Measurements from ENCODE around the gene RABAC1.

Gene RABAC1

GRCh38 chr19:41937525-41938468, 21.3 kb downstream of the RABAC1 start:
- Histone ChIP-seq H3K9ac (ENCODE audit: low read length in 5 of 5) (no peak overlapping the region), H3K27me3 (ENCODE audit: control insufficient read depth in 5 of 5, insufficient read depth in 4 of 5, low read length in 5 of 5) (peaks cover 29 to 60% (median 45%) of the 10 kb centered on the region in 5 donors), H3K4me1 (ENCODE audit: control insufficient read depth in 5 of 5, insufficient read depth in 5 of 5, low read length in 5 of 5) (peaks cover 2 to 14% (median 9%) of the 10 kb centered on the region in 5 donors), H3K27ac (ENCODE audit: low read depth, low read length) (no peak overlapping the region), H3K9me3 (ENCODE audit: control insufficient read depth in 5 of 5, low read length in 5 of 5) (no peaks in the 10 kb centered on the region), H3K4me3 (ENCODE audit: low read depth in 1 of 5, low read length in 5 of 5) (no peak overlapping the region), H3K36me3 (ENCODE audit: control insufficient read depth in 5 of 5, insufficient read depth in 5 of 5, low read length in 5 of 5) (no peaks in the 10 kb centered on the region)

GRCh38 chr19:41936961-41937360, 22.2 kb downstream of the RABAC1 start:
- Histone ChIP-seq H3K36me3 (ENCODE audit: control insufficient read depth in 5 of 5, insufficient read depth in 5 of 5, low read length in 5 of 5) (no peaks in the 10 kb centered on the region), H3K27me3 (ENCODE audit: control insufficient read depth in 5 of 5, insufficient read depth in 4 of 5, low read length in 5 of 5) (peaks cover 37 to 65% (median 53%) of the 10 kb centered on the region in 5 donors), H3K9me3 (ENCODE audit: control insufficient read depth in 5 of 5, low read length in 5 of 5) (no peaks in the 10 kb centered on the region), H3K4me1 (ENCODE audit: control insufficient read depth in 5 of 5, insufficient read depth in 5 of 5, low read length in 5 of 5) (peaks cover 2 to 15% (median 9%) of the 10 kb centered on the region in 5 donors), H3K27ac (ENCODE audit: low read depth, low read length) (no peak overlapping the region), H3K4me3 (ENCODE audit: low read depth in 1 of 5, low read length in 5 of 5) (no peak overlapping the region), H3K9ac (ENCODE audit: low read length in 5 of 5) (no peak overlapping the region)

- H3K4me1 ChIP-seq (ENCODE audit: control insufficient read depth in 5 of 5, insufficient read depth in 5 of 5, low read length in 5 of 5), result peaks cover 2 to 15% (median 9%) of the 10 kb centered on the region in 5 donors
- no peaks in the 10 kb centered on the region for H3K9me3 ChIP-seq (ENCODE audit: control insufficient read depth in 5 of 5, low read length in 5 of 5)
- H3K36me3 ChIP-seq (ENCODE audit: control insufficient read depth in 5 of 5, insufficient read depth in 5 of 5, low read length in 5 of 5), result no peaks in the 10 kb centered on the region
- no peak overlapping the region for H3K9ac ChIP-seq (ENCODE audit: low read length in 5 of 5)
- no peak overlapping the region for H3K4me3 ChIP-seq (ENCODE audit: low read depth in 1 of 5, low read length in 5 of 5)
- H3K27ac ChIP-seq (ENCODE audit: low read depth, low read length), result no peak overlapping the region
- H3K27me3 ChIP-seq (ENCODE audit: control insufficient read depth in 5 of 5, insufficient read depth in 4 of 5, low read length in 5 of 5), result peaks cover 37 to 66% (median 57%) of the 10 kb centered on the region in 5 donors
Measured at GRCh38 chr19:41936416-41936850, 22.7 kb downstream of the RABAC1 start.

GRCh38 chr19:41935760-41936415, 23.2 kb downstream of the RABAC1 start:
- H3K36me3 ChIP-seq (ENCODE audit: control insufficient read depth in 5 of 5, insufficient read depth in 5 of 5, low read length in 5 of 5), result no peaks in the 10 kb centered on the region
- peaks cover 37 to 66% (median 57%) of the 10 kb centered on the region in 5 donors for H3K27me3 ChIP-seq (ENCODE audit: control insufficient read depth in 5 of 5, insufficient read depth in 4 of 5, low read length in 5 of 5)
- H3K9me3 ChIP-seq (ENCODE audit: control insufficient read depth in 5 of 5, low read length in 5 of 5), result no peaks in the 10 kb centered on the region
- H3K4me3 ChIP-seq (ENCODE audit: low read depth in 1 of 5, low read length in 5 of 5), result no peak overlapping the region
- H3K9ac ChIP-seq (ENCODE audit: low read length in 5 of 5), result no peak overlapping the region
- no peak overlapping the region for H3K27ac ChIP-seq (ENCODE audit: low read depth, low read length)
- H3K4me1 ChIP-seq (ENCODE audit: control insufficient read depth in 5 of 5, insufficient read depth in 5 of 5, low read length in 5 of 5), result peaks cover 2 to 13% (median 8%) of the 10 kb centered on the region in 5 donors

- Histone ChIP-seq H3K27ac (ENCODE audit: low read depth, low read length) (no peak overlapping the region), H3K9me3 (ENCODE audit: control insufficient read depth in 5 of 5, low read length in 5 of 5) (no peaks in the 10 kb centered on the region), H3K36me3 (ENCODE audit: control insufficient read depth in 5 of 5, insufficient read depth in 5 of 5, low read length in 5 of 5) (no peaks in the 10 kb centered on the region), H3K4me3 (ENCODE audit: low read depth in 1 of 5, low read length in 5 of 5) (no peak overlapping the region), H3K4me1 (ENCODE audit: control insufficient read depth in 5 of 5, insufficient read depth in 5 of 5, low read length in 5 of 5) (peaks cover 2 to 8% (median 4%) of the 10 kb centered on the region in 5 donors), H3K27me3 (ENCODE audit: control insufficient read depth in 5 of 5, insufficient read depth in 4 of 5, low read length in 5 of 5) (peaks cover 44 to 72% (median 61%) of the 10 kb centered on the region in 5 donors), H3K9ac (ENCODE audit: low read length in 5 of 5) (no peak overlapping the region)
Measured at GRCh38 chr19:41934849-41935374, 24.2 kb downstream of the RABAC1 start.

- H3K36me3 ChIP-seq (ENCODE audit: control insufficient read depth in 5 of 5, insufficient read depth in 5 of 5, low read length in 5 of 5), result no peaks in the 10 kb centered on the region
- peaks cover 45 to 78% (median 70%) of the 10 kb centered on the region in 5 donors for H3K27me3 ChIP-seq (ENCODE audit: control insufficient read depth in 5 of 5, insufficient read depth in 4 of 5, low read length in 5 of 5)
- no peak overlapping the region for H3K4me3 ChIP-seq (ENCODE audit: low read depth in 1 of 5, low read length in 5 of 5)
- no peak overlapping the region for H3K9ac ChIP-seq (ENCODE audit: low read length in 5 of 5)
- no peaks in the 10 kb centered on the region for H3K9me3 ChIP-seq (ENCODE audit: control insufficient read depth in 5 of 5, low read length in 5 of 5)
- no peak overlapping the region for H3K27ac ChIP-seq (ENCODE audit: low read depth, low read length)
- peaks cover 0 to 10% (median 9%) of the 10 kb centered on the region in 5 donors for H3K4me1 ChIP-seq (ENCODE audit: control insufficient read depth in 5 of 5, insufficient read depth in 5 of 5, low read length in 5 of 5)
Measured at GRCh38 chr19:41933693-41934426, 25.3 kb downstream of the RABAC1 start.

GRCh38 chr19:41932720-41933332, 26.3 kb downstream of the RABAC1 start:
- Histone ChIP-seq H3K27ac (ENCODE audit: low read depth, low read length) (no peak overlapping the region), H3K4me1 (ENCODE audit: control insufficient read depth in 5 of 5, insufficient read depth in 5 of 5, low read length in 5 of 5) (peaks cover 2 to 17% (median 13%) of the 10 kb centered on the region in 5 donors), H3K4me3 (ENCODE audit: low read depth in 1 of 5, low read length in 5 of 5) (no peak overlapping the region), H3K9me3 (ENCODE audit: control insufficient read depth in 5 of 5, low read length in 5 of 5) (no peaks in the 10 kb centered on the region), H3K36me3 (ENCODE audit: control insufficient read depth in 5 of 5, insufficient read depth in 5 of 5, low read length in 5 of 5) (no peaks in the 10 kb centered on the region), H3K9ac (ENCODE audit: low read length in 5 of 5) (no peak overlapping the region), H3K27me3 (ENCODE audit: control insufficient read depth in 5 of 5, insufficient read depth in 4 of 5, low read length in 5 of 5) (peaks cover 45 to 83% (median 75%) of the 10 kb centered on the region in 5 donors)

GRCh38 chr19:41932259-41932719, 26.8 kb downstream of the RABAC1 start:
- H3K36me3 ChIP-seq (ENCODE audit: control insufficient read depth in 5 of 5, insufficient read depth in 5 of 5, low read length in 5 of 5), result no peaks in the 10 kb centered on the region
- no peaks in the 10 kb centered on the region for H3K9me3 ChIP-seq (ENCODE audit: control insufficient read depth in 5 of 5, low read length in 5 of 5)
- no peak overlapping the region for H3K4me3 ChIP-seq (ENCODE audit: low read depth in 1 of 5, low read length in 5 of 5)
- no peak overlapping the region for H3K9ac ChIP-seq (ENCODE audit: low read length in 5 of 5)
- H3K4me1 ChIP-seq (ENCODE audit: control insufficient read depth in 5 of 5, insufficient read depth in 5 of 5, low read length in 5 of 5), result peaks cover 2 to 17% (median 13%) of the 10 kb centered on the region in 5 donors
- no peak overlapping the region for H3K27ac ChIP-seq (ENCODE audit: low read depth, low read length)
- peaks cover 48 to 82% (median 80%) of the 10 kb centered on the region in 5 donors for H3K27me3 ChIP-seq (ENCODE audit: control insufficient read depth in 5 of 5, insufficient read depth in 4 of 5, low read length in 5 of 5)

- Histone ChIP-seq H3K36me3 (ENCODE audit: control insufficient read depth in 5 of 5, insufficient read depth in 5 of 5, low read length in 5 of 5) (no peaks in the 10 kb centered on the region), H3K27me3 (ENCODE audit: control insufficient read depth in 5 of 5, insufficient read depth in 4 of 5, low read length in 5 of 5) (peaks cover 56 to 84% (median 79%) of the 10 kb centered on the region in 5 donors), H3K9me3 (ENCODE audit: control insufficient read depth in 5 of 5, low read length in 5 of 5) (peaks cover 0 to 2% (median 0%) of the 10 kb centered on the region in 5 donors), H3K4me3 (ENCODE audit: low read depth in 1 of 5, low read length in 5 of 5) (no peak overlapping the region), H3K4me1 (ENCODE audit: control insufficient read depth in 5 of 5, insufficient read depth in 5 of 5, low read length in 5 of 5) (peaks cover 2 to 17% (median 13%) of the 10 kb centered on the region in 5 donors), H3K27ac (ENCODE audit: low read depth, low read length) (no peak overlapping the region), H3K9ac (ENCODE audit: low read length in 5 of 5) (no peak overlapping the region)
Measured at GRCh38 chr19:41930926-41931592, 28.1 kb downstream of the RABAC1 start.
